ENCODE measurements around the gene E2F8. TPM values are rescaled to one million over a fixed set of nuclear protein-coding genes. Genes with fewer than 3 reads are reported as not detected.

The E2F8 gene
- polyA plus RNA-seq, 1 donor from 2014 or later, result 0.07 TPM

DNA sequence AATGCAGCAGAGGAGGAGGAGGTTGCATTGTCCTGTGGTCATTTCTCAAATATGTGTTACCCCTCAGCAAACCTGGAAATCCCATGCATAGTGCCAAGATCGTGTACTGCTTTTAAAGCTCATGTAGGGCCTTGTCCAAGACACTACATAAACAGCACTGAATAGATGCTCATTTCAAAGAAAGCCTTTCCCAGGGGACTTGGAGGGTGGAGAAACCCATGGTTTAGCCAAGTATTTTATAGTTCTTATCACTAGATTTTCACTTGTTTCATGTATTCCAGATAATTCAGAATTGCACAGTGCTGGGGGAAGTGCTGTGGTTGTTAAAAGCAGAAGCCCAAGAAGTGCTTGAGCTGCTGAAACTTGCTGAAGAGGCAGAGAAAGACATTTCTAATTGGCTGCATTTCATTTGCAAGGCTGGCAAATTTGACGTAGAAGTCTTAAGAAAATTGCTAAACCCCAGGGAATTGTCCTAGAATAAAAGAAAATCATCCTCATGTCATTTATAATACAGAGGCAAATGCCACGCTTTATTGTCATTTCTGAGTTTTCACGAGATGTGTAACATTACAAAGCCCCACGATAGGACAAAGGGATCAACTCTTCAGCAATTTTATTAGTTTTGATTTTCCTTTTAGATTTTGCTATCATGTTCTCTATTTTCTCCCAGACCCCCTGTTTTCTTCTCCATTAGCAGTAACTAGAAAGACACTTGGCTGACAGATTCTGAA, 59.0 kb downstream of the E2F8 start:
- Histone ChIP-seq H2AFZ (ENCODE audit: low read depth, low read length) (no peak overlapping the region), H3K4me3 (ENCODE audit: low read length) (peak overlapping the region; percentile 33), H3K36me3 (ENCODE audit: insufficient read depth, low read length) (peaks cover 6% of the 10 kb centered on the region), H3K4me2 (ENCODE audit: low read length) (peak overlapping the region; percentile 7), H3K27me3 (ENCODE audit: insufficient read depth, low read depth, low read length) (no peaks in the 10 kb centered on the region), H3K27ac (ENCODE audit: low read length) (peak overlapping the region; percentile 83), H3K79me2 (replicated peaks; ENCODE audit: insufficient read depth, low read length) (no peaks in the 10 kb centered on the region), H3K9me3 (ENCODE audit: low read length) (no peaks in the 10 kb centered on the region), H3F3A (ENCODE audit: insufficient read depth, low read length, poor library complexity, severe bottlenecking) (no peaks in the 10 kb centered on the region), H3K9me2 (ENCODE audit: insufficient read depth, low read length) (no peaks in the 10 kb centered on the region), H3K9ac (ENCODE audit: low read length) (peak overlapping the region; percentile 32), H4K20me1 (ENCODE audit: insufficient read depth) (no peaks in the 10 kb centered on the region)
- TF ChIP-seq MXI1 (conservative IDR thresholded peaks at IDR 0.05; ENCODE audit: poor library complexity, severe bottlenecking) (peak; percentile 30), RAD21 (conservative IDR thresholded peaks at IDR 0.05) (no peak), TAF1 (IDR thresholded peaks at IDR 0.05; ENCODE audit: low read depth) (no peak), EP300 (conservative IDR thresholded peaks at IDR 0.05; ENCODE audit: poor library complexity, severe bottlenecking) (peak; percentile 90), EZH2 (IDR thresholded peaks at IDR 0.05; ENCODE audit: borderline replicate concordance, insufficient read depth, low read length, poor library complexity, severe bottlenecking) (no peak), POLR2AphosphoS5 (IDR thresholded peaks at IDR 0.05) (peak; percentile 75), SMC3 (conservative IDR thresholded peaks at IDR 0.05; ENCODE audit: poor library complexity) (peak; percentile 13)
- TF ChIP-seq, protein P1, sequence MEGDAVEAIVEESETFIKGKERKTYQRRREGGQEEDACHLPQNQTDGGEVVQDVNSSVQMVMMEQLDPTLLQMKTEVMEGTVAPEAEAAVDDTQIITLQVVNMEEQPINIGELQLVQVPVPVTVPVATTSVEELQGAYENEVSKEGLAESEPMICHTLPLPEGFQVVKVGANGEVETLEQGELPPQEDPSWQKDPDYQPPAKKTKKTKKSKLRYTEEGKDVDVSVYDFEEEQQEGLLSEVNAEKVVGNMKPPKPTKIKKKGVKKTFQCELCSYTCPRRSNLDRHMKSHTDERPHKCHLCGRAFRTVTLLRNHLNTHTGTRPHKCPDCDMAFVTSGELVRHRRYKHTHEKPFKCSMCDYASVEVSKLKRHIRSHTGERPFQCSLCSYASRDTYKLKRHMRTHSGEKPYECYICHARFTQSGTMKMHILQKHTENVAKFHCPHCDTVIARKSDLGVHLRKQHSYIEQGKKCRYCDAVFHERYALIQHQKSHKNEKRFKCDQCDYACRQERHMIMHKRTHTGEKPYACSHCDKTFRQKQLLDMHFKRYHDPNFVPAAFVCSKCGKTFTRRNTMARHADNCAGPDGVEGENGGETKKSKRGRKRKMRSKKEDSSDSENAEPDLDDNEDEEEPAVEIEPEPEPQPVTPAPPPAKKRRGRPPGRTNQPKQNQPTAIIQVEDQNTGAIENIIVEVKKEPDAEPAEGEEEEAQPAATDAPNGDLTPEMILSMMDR (IDR thresholded peaks at IDR 0.05; ENCODE audit: poor library complexity, severe bottlenecking), result no peak
- TF ChIP-seq, protein P2, sequence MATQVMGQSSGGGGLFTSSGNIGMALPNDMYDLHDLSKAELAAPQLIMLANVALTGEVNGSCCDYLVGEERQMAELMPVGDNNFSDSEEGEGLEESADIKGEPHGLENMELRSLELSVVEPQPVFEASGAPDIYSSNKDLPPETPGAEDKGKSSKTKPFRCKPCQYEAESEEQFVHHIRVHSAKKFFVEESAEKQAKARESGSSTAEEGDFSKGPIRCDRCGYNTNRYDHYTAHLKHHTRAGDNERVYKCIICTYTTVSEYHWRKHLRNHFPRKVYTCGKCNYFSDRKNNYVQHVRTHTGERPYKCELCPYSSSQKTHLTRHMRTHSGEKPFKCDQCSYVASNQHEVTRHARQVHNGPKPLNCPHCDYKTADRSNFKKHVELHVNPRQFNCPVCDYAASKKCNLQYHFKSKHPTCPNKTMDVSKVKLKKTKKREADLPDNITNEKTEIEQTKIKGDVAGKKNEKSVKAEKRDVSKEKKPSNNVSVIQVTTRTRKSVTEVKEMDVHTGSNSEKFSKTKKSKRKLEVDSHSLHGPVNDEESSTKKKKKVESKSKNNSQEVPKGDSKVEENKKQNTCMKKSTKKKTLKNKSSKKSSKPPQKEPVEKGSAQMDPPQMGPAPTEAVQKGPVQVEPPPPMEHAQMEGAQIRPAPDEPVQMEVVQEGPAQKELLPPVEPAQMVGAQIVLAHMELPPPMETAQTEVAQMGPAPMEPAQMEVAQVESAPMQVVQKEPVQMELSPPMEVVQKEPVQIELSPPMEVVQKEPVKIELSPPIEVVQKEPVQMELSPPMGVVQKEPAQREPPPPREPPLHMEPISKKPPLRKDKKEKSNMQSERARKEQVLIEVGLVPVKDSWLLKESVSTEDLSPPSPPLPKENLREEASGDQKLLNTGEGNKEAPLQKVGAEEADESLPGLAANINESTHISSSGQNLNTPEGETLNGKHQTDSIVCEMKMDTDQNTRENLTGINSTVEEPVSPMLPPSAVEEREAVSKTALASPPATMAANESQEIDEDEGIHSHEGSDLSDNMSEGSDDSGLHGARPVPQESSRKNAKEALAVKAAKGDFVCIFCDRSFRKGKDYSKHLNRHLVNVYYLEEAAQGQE (IDR thresholded peaks at IDR 0.05; ENCODE audit: borderline replicate concordance), result peak; percentile 61

- Histone ChIP-seq H3K27me3 (ENCODE audit: insufficient read depth, low read depth, low read length) (no peaks in the 10 kb centered on the region), H3K79me2 (replicated peaks; ENCODE audit: insufficient read depth, low read length) (no peaks in the 10 kb centered on the region), H3K36me3 (ENCODE audit: insufficient read depth, low read length) (peaks cover 14% of the 10 kb centered on the region), H2AFZ (ENCODE audit: low read depth, low read length) (no peak overlapping the region), H3K4me2 (ENCODE audit: low read length) (no peak overlapping the region), H3F3A (ENCODE audit: insufficient read depth, low read length, poor library complexity, severe bottlenecking) (no peaks in the 10 kb centered on the region), H3K9ac (ENCODE audit: low read length) (no peak overlapping the region), H3K9me3 (ENCODE audit: low read length) (no peaks in the 10 kb centered on the region), H3K4me3 (ENCODE audit: low read length) (no peak overlapping the region), H4K20me1 (ENCODE audit: insufficient read depth) (no peaks in the 10 kb centered on the region), H3K27ac (ENCODE audit: low read length) (no peak overlapping the region), H3K9me2 (ENCODE audit: insufficient read depth, low read length) (no peaks in the 10 kb centered on the region)
- TF ChIP-seq EZH2 (IDR thresholded peaks at IDR 0.05; ENCODE audit: borderline replicate concordance, insufficient read depth, low read length, poor library complexity, severe bottlenecking) (no peak), TAF1 (IDR thresholded peaks at IDR 0.05; ENCODE audit: low read depth) (no peak), POLR2AphosphoS5 (IDR thresholded peaks at IDR 0.05) (no peak), MXI1 (conservative IDR thresholded peaks at IDR 0.05; ENCODE audit: poor library complexity, severe bottlenecking) (no peak), EP300 (conservative IDR thresholded peaks at IDR 0.05; ENCODE audit: poor library complexity, severe bottlenecking) (no peak), RAD21 (conservative IDR thresholded peaks at IDR 0.05) (no peak), SMC3 (conservative IDR thresholded peaks at IDR 0.05; ENCODE audit: poor library complexity) (no peak)
- TF ChIP-seq, protein P2 (IDR thresholded peaks at IDR 0.05; ENCODE audit: borderline replicate concordance), result no peak
- TF ChIP-seq, protein P1 (IDR thresholded peaks at IDR 0.05; ENCODE audit: poor library complexity, severe bottlenecking), result no peak
Measured at GRCh38 chr11:19176629-19177186, 64.0 kb downstream of the E2F8 start.

Measured in neural cell (in vitro differentiated cells).